Measurements from ENCODE around the gene MRPL52. TPM values are rescaled to one million over a fixed set of nuclear protein-coding genes. Genes with fewer than 3 reads are reported as not detected.

Gene MRPL52
- total and polyA plus RNA-seq, 10 of the 15 experiments (the other 5 are each of a cell fraction or from before 2014, with no cell fraction given): 51.7 to 541 (median 142) TPM

GRCh38 chr14:22802860-22803686, 26.6 kb upstream of the MRPL52 start (continued):
- TF ChIP-seq HDGF (IDR thresholded peaks at IDR 0.05) (peak; percentile 84; the same call in 1 of the 2 replicates), PBX3 (IDR thresholded peaks at IDR 0.05; ENCODE audit: insufficient replicate concordance, low read depth, low read length) (no peak), E4F1 (IDR thresholded peaks at IDR 0.05; ENCODE audit: borderline replicate concordance, partially characterized antibody) (peak; percentile 45), IKZF2 (IDR thresholded peaks at IDR 0.05) (peak; percentile 73 to 74; a peak in 3 of 4 replicates), SP1 (IDR thresholded peaks at IDR 0.05; ENCODE audit: low read depth, low read length) (peak; percentile 13), IKZF1 (conservative IDR thresholded peaks at IDR 0.05) (peak; percentile 82), PKNOX1 (IDR thresholded peaks at IDR 0.05) (no peak), KDM1A (IDR thresholded peaks at IDR 0.05; ENCODE audit: borderline replicate concordance) (no peak; the same call in 1 of the 2 replicates), SREBF1 (IDR thresholded peaks at IDR 0.05; ENCODE audit: low read length) (no peak), EED (IDR thresholded peaks at IDR 0.05; ENCODE audit: low read depth) (peak; percentile 86), HDAC2 (IDR thresholded peaks at IDR 0.05) (no peak), GABPA (IDR thresholded peaks at IDR 0.05; ENCODE audit: low read depth) (no peak), RUNX3 (IDR thresholded peaks at IDR 0.05; ENCODE audit: low read length) (no peak; the same call in 1 of the 2 replicates), USF2 (IDR thresholded peaks at IDR 0.05; ENCODE audit: borderline replicate concordance, low read depth, low read length) (no peak), SPI1 (IDR thresholded peaks at IDR 0.05; ENCODE audit: borderline replicate concordance, insufficient read depth, low read depth, low read length) (peak; percentile 85)
